ENCODE data around the gene CENPN. TPM values are rescaled to one million over a fixed set of nuclear protein-coding genes. Genes with fewer than 3 reads are reported as not detected.

The CENPN gene
- total RNA-seq, 1 donor from 2014 or later = 19.6 TPM

GRCh38 chr16:80990978-80991377, 16.0 kb upstream of the CENPN start:
- no peak for DNase-seq (ENCODE audit: extremely low read depth, low read depth, low spot score)

GRCh38 chr16:80991792-80992430, 15.1 kb upstream of the CENPN start:
- no peak for DNase-seq (ENCODE audit: extremely low read depth, low read depth, low spot score)

GRCh38 chr16:80992676-80993293, 14.2 kb upstream of the CENPN start:
- no peak for DNase-seq (ENCODE audit: extremely low read depth, low read depth, low spot score)

GRCh38 chr16:80993307-80993706, 13.7 kb upstream of the CENPN start:
- peak; percentile 78 for DNase-seq (ENCODE audit: extremely low read depth, low read depth, low spot score)

GRCh38 chr16:80993834-80994233, 13.2 kb upstream of the CENPN start:
- no peak for DNase-seq (ENCODE audit: extremely low read depth, low read depth, low spot score)

GRCh38 chr16:80994451-80994850, 12.6 kb upstream of the CENPN start:
- DNase-seq (ENCODE audit: extremely low read depth, low read depth, low spot score) = no peak

- no peak for DNase-seq (ENCODE audit: extremely low read depth, low read depth, low spot score)
Measured at GRCh38 chr16:80996688-80997138, 10.3 kb upstream of the CENPN start.

GRCh38 chr16:80997139-80997798, 9.7 kb upstream of the CENPN start:
- DNase-seq (ENCODE audit: extremely low read depth, low read depth, low spot score) = no peak

GRCh38 chr16:80997964-80998620, 8.9 kb upstream of the CENPN start:
- DNase-seq (ENCODE audit: extremely low read depth, low read depth, low spot score) = no peak

GRCh38 chr16:81000873-81001272, 6.1 kb upstream of the CENPN start:
- DNase-seq (ENCODE audit: extremely low read depth, low read depth, low spot score) = no peak

GRCh38 chr16:81001330-81001729, 5.7 kb upstream of the CENPN start:
- no peak for DNase-seq (ENCODE audit: extremely low read depth, low read depth, low spot score)

GRCh38 chr16:81003064-81003463, 4.0 kb upstream of the CENPN start:
- no peak for DNase-seq (ENCODE audit: extremely low read depth, low read depth, low spot score)

- DNase-seq (ENCODE audit: extremely low read depth, low read depth, low spot score) = no peak
Measured at GRCh38 chr16:81003610-81004460, 3.2 kb upstream of the CENPN start.

- DNase-seq (ENCODE audit: extremely low read depth, low read depth, low spot score) = no peak
Measured at GRCh38 chr16:81004646-81005353, 2.2 kb upstream of the CENPN start.

- DNase-seq (ENCODE audit: extremely low read depth, low read depth, low spot score) = no peak
Measured at GRCh38 chr16:81005610-81006161, 1.3 kb upstream of the CENPN start.

- DNase-seq (ENCODE audit: extremely low read depth, low read depth, low spot score) = no peak
Measured at GRCh38 chr16:81006211-81006812, 702 bp upstream of the CENPN start.

- DNase-seq (ENCODE audit: extremely low read depth, low read depth, low spot score) = no peak
Measured at GRCh38 chr16:81008505-81008789, 1.4 kb downstream of the CENPN start.

- no peak for DNase-seq (ENCODE audit: extremely low read depth, low read depth, low spot score)
Measured at GRCh38 chr16:81012974-81013373, 6.0 kb downstream of the CENPN start.

- no peak for DNase-seq (ENCODE audit: extremely low read depth, low read depth, low spot score)
Measured at GRCh38 chr16:81014672-81015071, 7.7 kb downstream of the CENPN start.

GRCh38 chr16:81018496-81018895, 11.5 kb downstream of the CENPN start:
- DNase-seq (ENCODE audit: extremely low read depth, low read depth, low spot score) = no peak
